Peyer's patch (tissue), 4 donors: ENCODE measurements around the gene DEUP1. TPM values are rescaled to one million over a fixed set of nuclear protein-coding genes. Genes with fewer than 3 reads are reported as not detected.

ENCODE experiments used
- DNase-seq, 3 donors: peaks; one replicate each; pipeline ENCODE4 v3.0.0-alpha.2; 2017 to 2019
- H3K27ac ChIP-seq, 4 donors: fragments of 200-600 bp; sonication (generic); one replicate each; pipeline ENCODE4 v1.5.1; 2016 to 2019
- H3K27me3 ChIP-seq, 2 donors: fragments of 200-600 bp; sonication (generic); one replicate each; pipeline ENCODE4 v1.5.1; 2019
- H3K36me3 ChIP-seq, 3 donors: fragments of 200-600 bp; sonication (generic); one replicate each; pipeline ENCODE4 v1.5.1; 2016 to 2019
- H3K4me1 ChIP-seq, 4 donors: fragments of 200-600 bp; sonication (generic); one replicate each; pipeline ENCODE4 v1.5.1; 2016 to 2019
- H3K4me3 ChIP-seq, 4 donors: fragments of 200-600 bp; sonication (generic); 1 replicate in 3 of 4; 2 replicates in 1 of 4; pipeline ENCODE4 v1.5.1; 2016 to 2019; ENCODE audit warnings: mild to moderate bottlenecking in 1 of 4
- H3K9me3 ChIP-seq, 4 donors: fragments of 200-600 bp; sonication (generic); one replicate each; pipeline ENCODE4 v1.5.1; 2016 to 2019; ENCODE audit warnings: mild to moderate bottlenecking in 1 of 4
- POLR2A ChIP-seq, 2 donors: fragments of 450-650 bp; IDR thresholded peaks; one replicate each; pipeline ENCODE4 v1.5.1; 2017; ENCODE audit warnings: antibody characterized with exemption in 2 of 2, mild to moderate bottlenecking in 2 of 2, moderate library complexity in 2 of 2
- total RNA-seq, 4 donors: library from RNA; depleted of rRNA; stranded (reverse); fragments of >200 nt; gene quantifications; one replicate each; pipeline ENCODE4 v1.1.0, GENCODE V29; 2016
- TF ChIP-seq, protein P1 (sequence below), 6 experiments: fragments of 450-650 bp in 4 of 6; fragments of 200-600 bp in 2 of 6; sonication (generic) in 1 of 6; IDR thresholded peaks; one replicate each; pipeline ENCODE4 v1.5.1; 2017 to 2019; ENCODE audit warnings: antibody characterized with exemption in 6 of 6, mild to moderate bottlenecking in 3 of 6, moderate library complexity in 1 of 6

DEUP1 gene
- total RNA-seq, 4 donors from 2014 or later, result not detected

DNA sequence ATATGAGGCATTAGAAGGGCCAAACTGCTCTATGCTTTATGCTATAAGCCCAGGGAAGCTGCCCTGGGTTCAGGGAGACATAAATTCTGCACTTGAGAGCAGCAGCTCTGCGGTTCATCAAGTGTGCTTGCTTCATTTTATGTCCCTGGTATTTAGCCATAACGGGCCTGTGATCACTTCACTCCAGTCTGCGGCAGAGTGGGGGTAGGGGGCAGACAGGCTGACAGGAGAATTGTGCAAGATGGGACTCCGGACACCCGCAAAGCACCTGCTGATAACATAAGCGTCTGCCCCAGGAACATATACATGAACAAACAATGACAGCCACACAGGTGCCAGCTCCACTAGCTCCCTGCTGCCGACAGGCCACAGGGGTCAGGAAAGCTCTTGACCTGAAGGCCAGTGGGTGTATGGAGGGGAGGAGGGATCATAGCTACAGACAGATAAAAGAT, 156.5 kb downstream of the DEUP1 start:
- H3K27ac ChIP-seq, result no peak overlapping the region
- no peak for TF ChIP-seq POLR2A (IDR thresholded peaks at IDR 0.05)
- TF ChIP-seq, protein P1, sequence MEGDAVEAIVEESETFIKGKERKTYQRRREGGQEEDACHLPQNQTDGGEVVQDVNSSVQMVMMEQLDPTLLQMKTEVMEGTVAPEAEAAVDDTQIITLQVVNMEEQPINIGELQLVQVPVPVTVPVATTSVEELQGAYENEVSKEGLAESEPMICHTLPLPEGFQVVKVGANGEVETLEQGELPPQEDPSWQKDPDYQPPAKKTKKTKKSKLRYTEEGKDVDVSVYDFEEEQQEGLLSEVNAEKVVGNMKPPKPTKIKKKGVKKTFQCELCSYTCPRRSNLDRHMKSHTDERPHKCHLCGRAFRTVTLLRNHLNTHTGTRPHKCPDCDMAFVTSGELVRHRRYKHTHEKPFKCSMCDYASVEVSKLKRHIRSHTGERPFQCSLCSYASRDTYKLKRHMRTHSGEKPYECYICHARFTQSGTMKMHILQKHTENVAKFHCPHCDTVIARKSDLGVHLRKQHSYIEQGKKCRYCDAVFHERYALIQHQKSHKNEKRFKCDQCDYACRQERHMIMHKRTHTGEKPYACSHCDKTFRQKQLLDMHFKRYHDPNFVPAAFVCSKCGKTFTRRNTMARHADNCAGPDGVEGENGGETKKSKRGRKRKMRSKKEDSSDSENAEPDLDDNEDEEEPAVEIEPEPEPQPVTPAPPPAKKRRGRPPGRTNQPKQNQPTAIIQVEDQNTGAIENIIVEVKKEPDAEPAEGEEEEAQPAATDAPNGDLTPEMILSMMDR (IDR thresholded peaks at IDR 0.05), result no peak
- DNase-seq, result peak in 1 of 3 donors; percentile 59
- H3K36me3 ChIP-seq, result no peaks in the 10 kb centered on the region
- no peaks in the 10 kb centered on the region for H3K9me3 ChIP-seq
- peaks cover 0 to 22% (median 0%) of the 10 kb centered on the region in 4 donors for H3K4me1 ChIP-seq
- no peaks in the 10 kb centered on the region for H3K27me3 ChIP-seq
- no peak overlapping the region for H3K4me3 ChIP-seq

Other genes with a start within 250 kb of the DEUP1 start
- 10 to 100 TPM in 1 of 4 donors, 1 to 10 TPM in 3; 3.2 to 32.2 (median 4.8) TPM for gene SLC36A4, start 132.8 kb upstream of the DEUP1 start, total RNA-seq
- gene SMCO4, start 212.6 kb downstream of the DEUP1 start, total RNA-seq, result 10 to 100 TPM; 24.8 to 93.0 (median 40.2) TPM